ENCODE results near the gene FAM135A.

GRCh38 chr6:70371454-70372105 is 41.7 kb upstream of the FAM135A start:
- TF ChIP-seq SETDB1 (IDR thresholded peaks at IDR 0.05; ENCODE audit: insufficient read length, low read length) (no peak), ZNF324 (tag by site-specific recombination; IDR thresholded peaks at IDR 0.05) (peak; percentile 76; the same call in 1 of the 2 replicates), GLIS2 (tag by site-specific recombination; IDR thresholded peaks at IDR 0.05) (no peak), ZNF404 (tag by site-specific recombination; IDR thresholded peaks at IDR 0.05) (no peak), CTCF (tag by site-specific recombination; IDR thresholded peaks at IDR 0.05) (no peak), OVOL3 (tag by site-specific recombination; IDR thresholded peaks at IDR 0.05) (peak; percentile 69; the same call in 1 of the 2 replicates)

Data from HEK293 (cell line).